Spleen (tissue), 11 donors: Measurements from ENCODE around the gene RASEF. TPM values are rescaled to one million over a fixed set of nuclear protein-coding genes. Genes with fewer than 3 reads are reported as not detected.

Experiments used
- DNase-seq: peaks from one replicate; pipeline ENCODE4 v3.0.0-alpha.2; 2020
- H3K27ac ChIP-seq, 8 donors: fragments of 200-600 bp; sonication (generic) in 7 of 8; 1 replicate in 4 of 8; 2 replicates in 4 of 8; pipeline versions ENCODE4 v1.5.0 to v1.8.0; 2016 to 2021; ENCODE audit warnings: inconsistent platforms in 4 of 8, mild to moderate bottlenecking in 4 of 8, moderate library complexity in 1 of 8
- H3K27me3 ChIP-seq, 7 donors: fragments of 200-600 bp; sonication (generic) in 6 of 7; replicated peaks in 1 of 7; 1 replicate in 4 of 7; 2 replicates in 3 of 7; pipeline versions ENCODE4 v1.5.0 to v1.8.0; 2016 to 2021; ENCODE audit warnings: inconsistent platforms in 3 of 7, mild to moderate bottlenecking in 1 of 7
- H3K36me3 ChIP-seq, 6 donors: fragments of 200-600 bp; sonication (generic) in 5 of 6; 1 replicate in 4 of 6; 2 replicates in 2 of 6; pipeline versions ENCODE4 v1.5.0 to v1.8.0; 2016 to 2021; ENCODE audit warnings: inconsistent platforms in 2 of 6
- H3K4me1 ChIP-seq, 6 donors: fragments of 200-600 bp; sonication (generic) in 5 of 6; 1 replicate in 3 of 6; 2 replicates in 3 of 6; pipeline versions ENCODE4 v1.5.0 to v1.8.0; 2016 to 2021; ENCODE audit warnings: inconsistent platforms in 3 of 6
- H3K4me3 ChIP-seq, 8 donors: fragments of 200-600 bp; sonication (generic) in 7 of 8; 1 replicate in 4 of 8; 2 replicates in 4 of 8; pipeline versions ENCODE4 v1.5.0 to v1.8.0; 2016 to 2021; ENCODE audit warnings: inconsistent platforms in 4 of 8, mild to moderate bottlenecking in 4 of 8, moderate library complexity in 2 of 8
- H3K9me3 ChIP-seq, 8 donors: fragments of 200-600 bp; sonication (generic) in 7 of 8; 1 replicate in 4 of 8; 2 replicates in 4 of 8; pipeline versions ENCODE4 v1.5.0 to v1.8.0; 2016 to 2021; ENCODE audit warnings: inconsistent platforms in 4 of 8
- CTCF ChIP-seq, 11 experiments: fragments of 200-600 bp in 7 of 11; fragments of 450-650 bp in 4 of 11; sonication (generic) in 4 of 11; IDR thresholded peaks in 8 of 11; conservative IDR thresholded peaks in 3 of 11; 1 replicate in 7 of 11; 2 replicates in 4 of 11; pipeline versions ENCODE4 v1.4.0 to v1.8.0; 2016 to 2021; ENCODE audit warnings: antibody characterized with exemption in 11 of 11, inconsistent platforms in 4 of 11, mild to moderate bottlenecking in 1 of 11
- POLR2A ChIP-seq, 3 donors: fragments of 450-650 bp; IDR thresholded peaks; one replicate each; pipeline ENCODE4 v1.5.1; 2017; ENCODE audit warnings: antibody characterized with exemption in 3 of 3, mild to moderate bottlenecking in 1 of 3
- POLR2AphosphoS5 ChIP-seq, 3 donors: sonication (generic); formaldehyde crosslinking; IDR thresholded peaks; one replicate each; pipeline ENCODE4 v1.5.1; 2017; ENCODE audit warnings: antibody characterized with exemption in 3 of 3
- WGBS, 5 donors: extraction: QIAGEN DNeasy Blood & Tissue Kit in 3 of 5; methylation state at CpG; one replicate each; pipeline versions ENCODE4 v1.1.5 to v1.1.7; 2013 to 2018; 5-methylcytosine and 5-hydroxymethylcytosine counted together
- intact Hi-C: fragments of 100-400 bp; cut with DNase I; formaldehyde crosslinking; loops from one replicate; pipeline ENCODE4 v1.15.0; 2023; ENCODE audit warnings: low total_unique reads
- polyA plus RNA-seq, 3 donors: library from polyadenylated mRNA; stranded (reverse); fragments of 200-250 nt; gene quantifications; one replicate each; pipeline ENCODE4 v1.2.1, GENCODE V29; 2013
- total RNA-seq, 7 donors: library from RNA; depleted of rRNA in 3 of 7; stranded (reverse); fragments of >200 nt in 3 of 7; fragmentation: NEBNext Ultra II Directional in 4 of 7; extraction: Animal tissue kit (Norgen Biotek cat#: 25700) in 4 of 7; gene quantifications; one replicate each; pipeline versions ENCODE4 v1.1.0 to v1.2.1, GENCODE V29; 2016 to 2021
- donor health status: healthy with polysubstance abuse.
- donor health status: DM: no; HTN: no; CAD: no; lungs with moderate emphysema.
- donor health status: DM: no; HTN: no; CAD: no.
- donor health status: Bipolar disorder and iron deficiency.
- donor health status: healthy.
- donor health status: DM: no; HTN: no; CAD: no.
- donor health status: DM: yes; HTN: yes; CAD: no.

Gene RASEF
- total and polyA plus RNA-seq, 10 donors = 0.04 to 0.72 (median 0.21) TPM

GRCh38 chr9:83041771-83042170 is 21.2 kb downstream of the RASEF start:
- H3K27ac ChIP-seq = no peak overlapping the region
- H3K4me3 ChIP-seq = no peak overlapping the region
- H3K4me1 ChIP-seq = no peaks in the 10 kb centered on the region
- H3K9me3 ChIP-seq = no peaks in the 10 kb centered on the region
- 43 to 78% (median 64%) methylated on average over 1 of the region's 1 CpG for WGBS, 5 donors
- DNase-seq = no peak
- intact Hi-C loops = no loop called here
- H3K27me3 ChIP-seq = peaks cover 0 to 6% (median 0%) of the 10 kb centered on the region in 7 donors
- TF ChIP-seq POLR2AphosphoS5 (IDR thresholded peaks at IDR 0.05) = no peak
- no peak for TF ChIP-seq POLR2A (IDR thresholded peaks at IDR 0.05)
- TF ChIP-seq CTCF (IDR thresholded peaks at IDR 0.05 in 8 of 11, conservative IDR thresholded peaks at IDR 0.05 in 3 of 11) = no peak
- H3K36me3 ChIP-seq = no peaks in the 10 kb centered on the region

- no peaks in the 10 kb centered on the region for H3K36me3 ChIP-seq
- DNase-seq = no peak
- no peaks in the 10 kb centered on the region for H3K4me1 ChIP-seq
- WGBS, 5 donors = 85 to 96% (median 92%) methylated on average over 5 of the region's 5 CpGs
- H3K27ac ChIP-seq = no peak overlapping the region
- H3K27me3 ChIP-seq = peaks cover 0 to 6% (median 0%) of the 10 kb centered on the region in 7 donors
- H3K9me3 ChIP-seq = no peaks in the 10 kb centered on the region
- TF ChIP-seq POLR2AphosphoS5 (IDR thresholded peaks at IDR 0.05) (no peak), POLR2A (IDR thresholded peaks at IDR 0.05) (no peak)
- intact Hi-C loops = no loop called here
- H3K4me3 ChIP-seq = no peak overlapping the region
These were observed 23.6 kb downstream of the RASEF start for GRCh38 chr9:83039303-83039702.

- Histone ChIP-seq H3K4me1 (no peaks in the 10 kb centered on the region), H3K9me3 (no peaks in the 10 kb centered on the region), H3K27me3 (peaks cover 0 to 11% (median 0%) of the 10 kb centered on the region in 7 donors), H3K27ac (no peak overlapping the region), H3K36me3 (no peaks in the 10 kb centered on the region), H3K4me3 (no peak overlapping the region)
- TF ChIP-seq CTCF (IDR thresholded peaks at IDR 0.05 in 8 of 11, conservative IDR thresholded peaks at IDR 0.05 in 3 of 11) = no peak
- TF ChIP-seq POLR2AphosphoS5 (IDR thresholded peaks at IDR 0.05) = no peak
- TF ChIP-seq POLR2A (IDR thresholded peaks at IDR 0.05) = no peak
- WGBS, 5 donors = 75 to 84% (median 76%) methylated on average over 2 of the region's 2 CpGs
- intact Hi-C loops = no loop called here
- no peak for DNase-seq
These were observed 26.9 kb downstream of the RASEF start for GRCh38 chr9:83036043-83036442.

- no peak for DNase-seq
- Histone ChIP-seq H3K27me3 (peaks cover 0 to 5% (median 0%) of the 10 kb centered on the region in 7 donors), H3K4me3 (no peak overlapping the region), H3K4me1 (no peaks in the 10 kb centered on the region), H3K9me3 (no peaks in the 10 kb centered on the region), H3K27ac (no peak overlapping the region), H3K36me3 (no peaks in the 10 kb centered on the region)
- TF ChIP-seq POLR2AphosphoS5 (IDR thresholded peaks at IDR 0.05) = no peak
- no peak for TF ChIP-seq CTCF (IDR thresholded peaks at IDR 0.05 in 8 of 11, conservative IDR thresholded peaks at IDR 0.05 in 3 of 11)
- TF ChIP-seq POLR2A (IDR thresholded peaks at IDR 0.05) = no peak
- intact Hi-C loops = no loop called here
- 67 to 86% (median 83%) methylated on average over 2 of the region's 2 CpGs for WGBS, 5 donors
These were observed 27.8 kb downstream of the RASEF start for GRCh38 chr9:83035143-83035542.

- TF ChIP-seq POLR2A (IDR thresholded peaks at IDR 0.05) = no peak
- TF ChIP-seq CTCF (IDR thresholded peaks at IDR 0.05 in 8 of 11, conservative IDR thresholded peaks at IDR 0.05 in 3 of 11) = no peak
- TF ChIP-seq POLR2AphosphoS5 (IDR thresholded peaks at IDR 0.05) = no peak
- Histone ChIP-seq H3K9me3 (no peaks in the 10 kb centered on the region), H3K4me3 (no peak overlapping the region), H3K36me3 (no peaks in the 10 kb centered on the region), H3K27me3 (peaks cover 0 to 5% (median 0%) of the 10 kb centered on the region in 7 donors), H3K4me1 (no peaks in the 10 kb centered on the region), H3K27ac (no peak overlapping the region)
- 14 to 69% (median 64%) methylated on average over 1 of the region's 1 CpG for WGBS, 5 donors
- no peak for DNase-seq
- intact Hi-C loops = no loop called here
These were observed 28.4 kb downstream of the RASEF start for GRCh38 chr9:83034587-83034986.
